AG08395 (cell line): ENCODE results near the gene MRPS11.
"Not testable (repeated sequence)": the region's sequence is repeated elsewhere in the genome, so short reads cannot be mapped to it uniquely, and the experiment has no call there.

Experiments used
- DNase-seq: peaks from one replicate; pipeline ENCODE4 v3.0.0; 2012; ENCODE audit warnings: mixed read lengths, low spot score

The MRPS11 gene

DNA sequence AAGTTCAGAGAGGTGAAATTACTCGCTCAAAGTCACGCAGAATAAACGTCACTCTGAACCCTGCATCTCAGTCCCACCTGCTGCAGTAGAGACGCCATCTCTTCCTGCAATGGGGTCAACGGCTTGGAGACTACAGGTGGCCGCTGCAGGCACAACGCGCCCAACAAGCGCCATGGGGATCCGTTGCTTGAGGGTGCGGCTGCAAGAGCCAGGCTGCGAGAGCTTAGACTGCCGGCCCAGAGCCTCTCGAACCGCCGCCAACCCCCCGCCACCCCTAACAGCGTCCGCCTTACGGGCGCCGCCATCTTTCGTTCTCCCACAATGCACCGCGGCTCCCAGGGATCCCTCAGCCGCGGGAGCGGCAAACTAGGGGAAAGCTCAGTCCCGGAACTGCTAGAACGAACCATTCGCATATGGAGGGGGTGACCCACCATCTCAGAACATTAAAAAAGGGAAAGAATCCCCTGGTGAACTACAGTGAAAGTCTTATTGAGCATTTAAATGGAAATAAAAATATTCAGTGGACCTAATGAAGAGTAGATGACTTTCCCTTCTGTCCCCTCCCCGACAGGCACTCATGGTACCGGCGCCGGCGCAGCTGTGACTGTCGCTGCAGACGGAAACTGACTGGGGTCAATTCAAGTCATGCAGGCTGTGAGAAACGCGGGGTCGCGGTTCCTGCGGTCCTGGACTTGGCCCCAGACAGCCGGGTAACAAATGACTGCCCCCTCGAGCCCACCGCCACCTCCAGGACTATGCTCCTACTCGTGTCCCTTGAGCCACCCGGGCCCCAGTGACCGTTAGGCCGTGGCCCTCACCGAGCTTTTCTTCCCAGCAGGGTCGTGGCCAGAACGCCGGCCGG is at the start of gene MRPS11, which contains the start of gene MRPL46:
TSS of gene MRPS11 (plus strand) at position 636 of the 862 bp plus-strand sequence. CDS start at position 646, 10 bp downstream.
TSS of gene MRPL46 (minus strand) at position 316 of the 862 bp plus-strand sequence. CDS start at position 305, 11 bp downstream.
- peak; percentile 95 for DNase-seq

DNA sequence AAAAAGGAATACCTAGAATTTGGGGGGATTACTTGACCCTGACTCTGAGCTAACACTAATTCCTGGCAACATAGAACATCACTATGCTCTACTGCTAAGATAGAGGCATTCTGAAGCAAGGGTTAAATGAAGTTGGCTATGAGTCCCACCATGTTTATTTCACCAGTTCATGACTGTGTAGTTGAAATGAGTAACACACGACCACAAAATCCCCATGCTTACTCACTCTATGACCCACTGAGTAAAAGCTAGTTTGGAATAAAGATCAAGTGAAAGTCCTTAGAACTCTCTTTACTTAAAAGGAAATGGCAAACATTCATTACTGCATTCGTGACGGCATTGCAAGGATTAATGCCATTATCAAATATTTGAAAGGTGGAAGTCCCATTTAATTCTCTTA is 47.7 kb upstream of the MRPS11 start:
- no peak for DNase-seq

DNA sequence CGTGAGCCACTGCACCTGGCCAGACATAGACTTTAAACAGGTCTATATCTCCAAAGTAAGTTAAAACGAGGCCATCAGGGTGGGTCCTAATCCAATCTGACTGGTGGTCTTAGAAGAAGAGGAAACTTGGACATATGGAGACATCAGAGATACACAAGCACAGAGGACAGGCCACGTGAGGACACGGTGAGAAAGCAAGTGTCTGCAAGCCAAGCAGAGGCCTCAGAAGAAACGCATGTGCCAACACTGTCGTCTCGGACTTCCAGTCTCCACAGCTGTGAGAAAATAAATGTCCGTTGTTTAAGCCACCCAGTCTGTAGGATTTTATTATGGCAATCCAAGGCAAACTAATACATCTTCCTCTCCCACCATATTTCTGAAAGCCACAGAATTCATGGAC is 44.2 kb upstream of the MRPS11 start:
- no peak for DNase-seq

DNA sequence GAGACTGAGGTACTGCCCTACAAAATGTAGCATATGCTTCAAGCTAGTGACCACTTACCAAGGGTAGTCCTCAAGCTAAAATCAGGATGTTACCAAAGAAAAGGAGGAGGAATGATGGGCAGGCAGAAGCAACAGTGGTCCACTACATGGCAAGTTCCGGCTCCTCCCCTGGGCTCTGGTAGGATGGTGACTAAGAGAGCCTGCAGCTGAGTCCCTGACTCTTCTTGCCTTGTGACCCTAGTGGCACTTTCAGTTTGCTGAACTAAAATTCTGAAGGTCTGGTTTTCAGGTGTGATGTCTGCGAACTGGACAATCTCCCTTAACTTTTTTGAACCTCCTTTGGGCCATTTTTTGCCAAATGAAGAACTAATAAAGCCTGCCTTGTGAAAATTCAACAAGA is 41.2 kb upstream of the MRPS11 start:
- DNase-seq: no peak

DNA sequence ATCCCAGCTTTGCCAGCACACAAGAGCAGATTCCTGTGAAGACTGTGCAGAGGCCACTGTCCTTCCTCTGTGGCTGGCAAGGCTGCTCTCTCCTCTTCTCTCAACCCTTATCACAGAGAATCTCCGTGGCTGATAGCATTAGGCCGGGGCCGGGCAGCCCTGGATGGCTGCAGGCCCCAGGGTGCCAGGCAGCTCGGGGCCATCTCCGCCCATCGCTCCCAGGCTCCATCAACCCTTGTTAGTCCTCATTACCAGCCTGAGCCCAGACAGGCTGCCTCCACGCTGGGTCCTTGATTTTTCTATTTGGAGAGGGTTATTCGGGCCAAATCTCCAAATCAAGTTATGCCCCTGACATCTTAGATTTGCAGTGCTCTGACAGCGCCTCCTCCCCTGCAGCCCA is 39.5 kb upstream of the MRPS11 start:
- DNase-seq: no peak

DNA sequence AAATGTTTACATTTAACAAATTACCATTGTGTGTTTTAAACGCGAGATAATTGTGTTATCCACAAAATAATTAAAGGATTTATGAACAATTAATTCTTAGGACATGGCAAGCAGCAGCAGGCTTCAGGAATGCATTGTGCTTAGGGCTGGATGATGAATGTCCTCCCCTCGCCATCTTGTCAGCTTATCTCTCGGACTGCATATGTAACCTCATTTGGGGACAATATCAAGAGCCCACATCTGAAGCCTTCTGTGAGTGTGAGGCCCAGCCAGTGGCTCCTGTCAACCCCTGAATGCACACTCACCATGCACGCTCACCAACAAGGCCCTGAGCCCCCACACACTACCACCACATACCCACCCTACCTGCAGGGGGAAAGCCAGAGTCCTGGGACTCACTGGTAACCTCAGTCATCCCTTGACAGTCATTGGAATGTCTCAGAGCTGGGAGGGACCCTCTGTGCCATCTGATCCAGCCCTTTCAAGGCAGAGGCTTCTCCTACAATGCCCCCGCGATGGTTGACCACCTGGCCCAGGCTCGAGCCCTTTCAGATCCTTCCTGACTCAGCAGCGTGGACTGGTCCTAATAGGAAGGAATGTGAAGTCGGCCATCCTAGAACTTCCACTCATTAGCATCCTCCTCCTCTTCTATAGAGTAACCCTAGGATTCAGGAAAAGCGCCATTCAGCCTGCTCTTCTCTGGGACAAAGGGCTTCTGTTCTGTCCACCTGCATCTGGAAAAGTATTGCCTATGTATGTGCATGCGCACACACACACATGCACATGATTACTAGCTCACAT is 38.5 kb upstream of the MRPS11 start:
- DNase-seq: no peak

DNA sequence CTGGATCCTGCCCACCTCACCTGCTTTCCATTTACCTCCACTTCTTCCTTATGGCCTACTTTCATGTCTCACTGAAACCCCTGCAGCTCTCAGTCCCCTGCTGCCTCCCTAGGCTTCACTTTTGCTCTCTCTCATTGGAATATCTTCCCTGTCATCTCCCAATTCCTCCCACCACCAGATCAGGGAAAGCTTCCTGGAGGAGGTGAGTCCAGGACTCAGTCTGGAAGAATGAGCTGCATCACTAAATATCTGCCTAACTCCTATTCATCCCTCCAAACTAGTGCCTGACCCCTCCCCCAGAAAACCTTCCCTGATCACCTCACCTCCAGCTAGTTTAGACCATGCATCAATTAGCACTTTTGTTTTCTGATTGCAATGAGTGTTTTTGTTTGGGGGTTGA is 37.5 kb upstream of the MRPS11 start:
- DNase-seq: no peak

DNA sequence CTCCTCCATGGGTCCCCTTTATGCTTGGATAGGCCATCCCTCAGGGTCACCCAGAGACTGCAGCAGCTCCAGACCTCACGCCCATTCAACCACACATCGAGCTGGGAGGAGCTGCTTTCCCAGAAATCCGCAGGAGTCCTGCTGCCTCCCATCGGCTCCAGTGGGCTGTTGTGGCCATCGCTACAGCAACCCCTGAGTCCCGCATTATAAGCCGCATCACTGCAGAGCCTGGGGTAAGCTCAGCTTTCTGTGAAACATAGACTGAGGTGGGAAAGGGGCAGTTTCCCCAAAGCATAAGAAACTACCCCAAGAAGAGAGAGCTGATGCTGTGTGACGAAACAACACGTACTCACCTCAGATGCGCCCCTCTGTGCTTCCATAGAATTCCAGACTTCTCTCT is 36.1 kb upstream of the MRPS11 start:
- DNase-seq: no peak

DNA sequence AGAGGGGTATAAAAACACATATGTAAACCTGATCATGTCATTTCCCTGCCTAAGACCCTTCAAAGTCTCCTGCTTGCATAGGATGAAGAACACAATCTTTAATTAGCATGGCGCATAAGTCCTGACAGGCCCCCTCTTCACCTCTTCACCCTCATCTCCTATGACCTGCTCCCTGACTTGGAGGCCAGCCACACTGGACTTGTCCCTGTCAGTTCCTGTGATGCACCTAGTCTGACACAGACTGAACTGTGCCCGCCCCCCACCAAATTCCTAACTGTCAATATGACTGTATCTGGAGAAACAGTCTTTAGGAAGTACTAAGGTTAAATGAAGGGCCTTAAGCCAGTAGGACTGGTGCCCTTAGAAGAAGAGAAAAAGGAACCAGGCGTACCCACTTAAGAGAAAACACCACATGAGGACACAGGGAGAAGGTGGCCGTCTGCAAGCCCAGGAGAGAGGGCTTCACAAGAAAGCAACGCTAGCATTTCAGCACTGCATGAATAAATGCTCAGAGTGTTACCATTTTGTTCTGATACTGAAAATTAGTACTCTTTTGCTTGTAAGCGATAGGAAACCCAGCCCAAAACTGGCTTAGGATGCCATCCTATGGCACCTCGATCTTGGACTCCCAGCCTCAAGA is 34.3 kb upstream of the MRPS11 start:
- no peak for DNase-seq

DNA sequence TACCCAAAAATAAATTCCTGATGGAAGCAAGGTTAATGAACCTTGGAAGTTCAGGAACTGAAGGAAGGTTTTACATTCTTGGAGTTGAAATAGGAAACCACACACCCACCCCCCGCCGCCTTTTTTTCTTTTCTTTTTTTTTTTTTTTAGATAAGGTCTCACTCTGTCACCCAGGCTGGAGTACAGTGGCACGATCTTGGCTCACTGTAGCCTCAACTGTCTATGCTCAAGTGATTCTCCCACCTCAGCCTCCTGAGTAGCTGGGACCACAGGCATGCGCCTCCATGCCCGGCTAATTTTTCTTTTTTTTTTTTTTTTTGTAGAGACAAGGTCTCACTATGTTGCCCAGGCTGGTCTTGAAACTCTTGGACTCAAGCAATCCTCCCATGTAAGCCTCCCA is 33.4 kb upstream of the MRPS11 start:
- DNase-seq: not testable (repeated sequence)

DNA sequence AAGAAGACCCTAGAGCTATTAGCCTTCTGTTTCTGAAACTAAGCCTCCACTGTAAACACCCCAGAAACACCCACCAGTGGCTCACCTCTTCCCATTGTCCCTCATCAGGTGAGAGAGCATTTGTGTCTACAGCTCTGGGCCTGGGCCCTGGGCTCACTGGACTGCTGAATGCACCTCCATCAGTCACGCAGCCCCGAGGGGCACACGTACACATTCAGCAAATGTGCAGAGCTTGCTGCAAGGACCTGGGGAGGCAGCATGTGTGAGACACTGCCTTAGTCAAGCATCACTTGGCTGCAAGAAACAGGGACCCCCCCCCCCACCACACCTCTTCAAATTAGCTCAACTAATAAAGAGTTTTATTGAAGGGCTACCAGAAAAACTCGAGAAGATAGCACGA is 29.3 kb upstream of the MRPS11 start:
- DNase-seq: no peak

DNA sequence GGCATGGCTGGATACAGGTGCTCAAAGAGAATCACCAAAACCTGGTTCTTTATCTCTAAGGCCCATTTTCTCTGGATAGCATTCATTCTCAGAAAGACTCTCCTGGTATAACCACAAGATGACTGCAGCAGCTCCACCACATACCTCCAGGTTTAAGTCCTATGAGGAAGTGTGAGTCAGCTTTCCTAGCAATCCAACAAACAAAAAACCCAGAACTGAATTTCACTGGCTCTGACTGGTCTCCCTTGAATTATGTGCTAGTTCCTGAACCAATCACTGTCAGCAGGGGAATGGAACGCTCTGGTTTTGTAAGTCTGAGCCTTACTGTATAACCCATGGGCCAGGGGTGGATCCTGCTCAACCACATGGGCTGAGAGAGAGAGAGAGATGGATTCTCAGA is 27.5 kb upstream of the MRPS11 start:
- peak; percentile 52 for DNase-seq

DNA sequence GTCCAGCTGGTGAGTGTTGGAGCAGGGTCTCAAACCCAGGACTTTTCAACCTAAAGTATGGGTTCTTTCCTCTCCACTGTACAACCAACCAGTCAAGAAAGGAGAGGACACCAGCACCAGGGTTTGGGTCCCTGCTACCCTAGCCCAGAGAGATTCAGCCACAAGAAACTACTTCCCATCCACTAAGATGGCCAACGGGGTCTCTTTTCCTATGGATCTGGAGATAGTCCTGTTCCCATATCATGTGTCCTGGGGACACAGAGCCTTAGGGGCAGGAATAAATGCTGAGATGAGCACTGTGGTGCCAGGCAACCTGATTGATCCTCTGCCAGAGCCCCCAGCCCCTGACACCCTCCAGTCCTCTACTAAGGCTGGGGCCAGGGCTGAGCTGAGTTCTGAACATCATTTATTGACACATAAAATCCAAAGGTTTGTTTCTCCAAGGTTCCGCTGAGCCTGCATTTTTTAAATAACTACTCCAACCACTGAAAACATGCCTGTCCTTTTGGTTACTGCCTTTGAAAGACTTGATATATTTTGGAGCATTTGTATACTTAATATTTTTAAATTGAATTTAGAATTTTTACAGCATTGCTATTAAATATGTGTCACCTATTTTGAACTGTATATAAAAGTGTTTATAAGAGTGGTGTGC is 26.3 kb upstream of the MRPS11 start:
- no peak for DNase-seq

DNA sequence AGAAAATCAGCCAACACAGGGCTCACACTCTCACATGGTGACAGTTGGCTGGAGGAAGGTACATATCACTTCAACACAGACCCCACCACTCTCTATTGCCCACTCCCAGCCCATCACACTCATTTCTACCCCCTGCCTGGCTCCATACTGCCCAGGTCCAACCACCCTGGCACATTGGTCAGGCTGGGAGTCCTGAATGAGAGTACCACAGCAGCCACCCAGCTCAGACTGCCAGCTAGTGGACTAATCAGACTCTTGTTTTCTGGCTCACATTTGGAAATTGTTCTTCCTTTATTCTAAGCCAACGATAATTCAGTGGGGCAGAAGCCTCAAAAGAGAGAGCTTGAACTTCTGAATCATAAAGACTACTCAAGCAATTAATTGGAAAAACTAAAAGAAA is 20.3 kb upstream of the MRPS11 start:
- no peak for DNase-seq

DNA sequence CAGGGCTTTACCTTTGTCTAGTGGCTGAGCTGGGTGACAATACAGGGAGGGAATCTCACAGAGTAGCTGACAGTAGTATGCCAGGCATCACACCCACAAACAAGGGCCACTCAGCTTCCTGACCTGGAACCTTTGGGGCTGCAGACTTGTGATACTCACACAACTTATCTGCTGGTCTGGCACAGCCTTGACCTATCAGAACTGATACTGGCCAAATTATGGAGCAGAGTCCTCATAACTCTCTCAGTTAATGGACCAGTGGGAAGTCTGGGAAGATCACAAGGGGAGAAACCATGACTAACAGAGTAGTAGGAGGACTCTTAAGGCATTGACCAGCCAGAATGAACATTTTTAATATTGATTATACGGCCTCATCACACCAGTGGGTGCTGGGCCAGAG is 19.8 kb upstream of the MRPS11 start:
- DNase-seq: no peak

DNA sequence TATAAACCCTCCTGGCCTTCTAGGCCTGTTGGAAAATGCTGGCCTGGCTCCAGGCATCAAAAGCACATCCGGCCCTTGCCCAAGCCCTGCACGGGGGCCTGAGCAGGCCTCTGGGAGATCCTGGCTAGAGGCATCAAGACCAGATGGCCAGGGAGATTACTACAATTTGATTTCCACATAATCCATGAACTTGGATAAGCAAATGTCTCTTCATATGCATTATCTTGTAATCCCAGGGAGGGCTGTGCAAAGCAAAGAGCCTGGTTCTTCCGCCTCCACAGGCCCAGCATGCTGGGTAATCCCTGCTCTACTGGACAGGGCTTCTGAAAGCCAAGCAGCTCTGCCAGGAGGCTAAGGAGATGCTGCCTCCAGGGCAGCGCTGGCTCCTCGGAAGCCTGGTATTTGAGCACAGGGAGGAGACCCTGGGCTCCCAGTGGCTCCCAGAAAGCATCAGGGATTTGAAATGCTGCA is 18.5 kb upstream of the MRPS11 start:
- no peak for DNase-seq

DNA sequence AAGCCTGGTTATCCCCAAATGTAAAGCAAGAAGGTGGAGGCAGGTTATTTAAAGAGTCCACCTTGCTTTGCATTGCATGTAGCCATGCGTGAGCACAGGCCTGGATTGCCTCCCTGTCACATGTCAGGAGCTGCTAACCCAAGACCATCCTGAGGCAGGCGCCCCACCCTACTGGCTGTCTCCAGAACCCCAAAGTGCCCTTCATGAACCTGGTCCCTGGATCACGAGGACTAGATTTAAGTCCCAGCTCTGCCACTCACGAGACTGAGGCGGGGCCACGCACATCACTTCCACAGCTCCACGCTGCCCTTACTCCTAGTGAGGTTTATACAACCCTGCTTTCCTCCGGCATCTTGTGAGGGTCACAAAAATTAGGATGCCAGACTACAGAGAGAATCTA is 17.9 kb upstream of the MRPS11 start:
- no peak for DNase-seq

DNA sequence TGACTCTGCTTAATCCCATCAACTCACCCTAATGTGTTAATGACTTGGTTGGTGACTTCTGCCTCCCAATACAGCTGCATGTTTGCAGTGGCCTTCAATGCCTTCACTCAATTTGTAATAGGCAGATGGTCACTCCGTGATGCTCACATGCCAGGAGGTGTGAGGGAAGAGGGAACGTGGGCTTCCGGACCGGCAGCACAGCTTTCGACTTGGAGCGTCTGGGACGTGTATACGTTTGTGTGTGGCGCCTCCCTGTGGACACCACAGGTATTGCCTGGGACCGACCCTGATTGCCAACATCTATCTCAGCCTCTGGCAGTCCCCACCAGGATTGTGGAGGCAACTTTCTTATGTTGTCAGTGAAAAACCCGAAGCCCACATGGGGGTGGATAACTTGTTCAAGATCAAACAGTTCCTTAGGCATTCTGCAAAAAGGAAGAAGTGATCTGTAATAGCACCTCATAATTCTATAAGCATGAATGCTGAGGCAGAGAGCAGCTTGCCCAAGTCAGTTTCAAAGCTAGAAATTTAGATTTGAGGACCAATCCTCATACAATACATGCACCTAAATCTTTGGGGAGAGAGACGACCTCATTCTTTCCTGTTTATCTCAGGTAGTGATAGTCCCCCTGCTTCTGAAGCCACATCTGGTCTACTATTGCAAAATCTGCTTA is 17.2 kb upstream of the MRPS11 start:
- peak; percentile 80 for DNase-seq

DNA sequence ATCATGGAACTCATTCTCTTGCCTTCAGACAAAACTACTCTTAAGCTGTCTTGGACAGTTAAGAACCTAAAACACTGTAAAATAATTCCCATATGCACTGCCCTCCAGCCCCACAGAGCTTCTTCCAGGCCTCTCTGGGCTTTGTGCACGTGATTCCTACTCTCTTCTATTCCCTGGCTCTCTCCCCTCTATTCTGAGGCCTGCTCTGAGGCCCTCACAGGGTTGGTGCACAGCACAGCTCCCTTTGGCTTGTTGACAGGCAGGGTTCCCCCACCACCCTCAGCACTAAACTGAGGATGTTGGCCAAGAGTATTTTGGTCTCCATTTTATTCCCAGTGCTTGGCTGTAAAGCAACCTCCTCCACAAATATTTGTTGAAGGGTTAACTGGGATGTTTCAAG is 13.9 kb upstream of the MRPS11 start:
- DNase-seq: no peak

DNA sequence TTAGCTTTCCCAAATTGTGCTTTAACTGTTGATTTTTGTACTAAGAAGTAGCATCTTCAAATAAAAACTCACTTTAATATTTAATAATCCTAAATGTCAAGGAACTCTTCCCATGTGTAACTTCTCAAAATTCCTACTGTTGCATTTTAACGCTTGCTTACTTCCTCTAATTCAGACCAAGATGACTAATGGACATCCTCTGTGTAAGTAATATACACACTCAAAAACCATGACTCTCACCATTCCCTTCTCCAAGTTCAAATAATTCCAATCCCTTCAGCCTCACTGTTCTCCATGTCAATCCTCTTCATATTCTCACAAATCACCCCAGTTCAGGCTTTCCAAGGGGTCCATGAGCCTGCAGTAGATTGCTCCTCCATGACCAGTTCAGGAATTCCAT is 13.3 kb upstream of the MRPS11 start:
- no peak for DNase-seq
